Caco-2 (cell line): ENCODE data around the gene ATXN1. TPM values are rescaled to one million over a fixed set of nuclear protein-coding genes. Genes with fewer than 3 reads are reported as not detected.

Experiments
- BruUV-seq: library from RNA; stranded (reverse); fragments of 400-500 nt; replicated peaks from 2 replicates; lab custom pipeline; 2021; lab: Mats Ljungman, UMichigan
- CTCF ChIA-PET: fragments of 300-600 bp; sonication (Branson Sonifier 250); formaldehyde crosslinking; loops from one replicate; lab custom pipeline; 2022; ENCODE audit warnings: antibody characterized with exemption; lab: Charles Lee
- POLR2A ChIA-PET: fragments of 300-600 bp; sonication (Branson Sonifier 250); formaldehyde crosslinking; loops from one replicate; lab custom pipeline; 2022; ENCODE audit warnings: antibody characterized with exemption; lab: Charles Lee
- DNase-seq, 2 experiments: peaks; one replicate each; pipeline versions ENCODE4 v3.0.0 to v3.0.0-alpha.2; 2020 to 2022
- H3K27me3 ChIP-seq: replicated peaks from 2 replicates; pipeline ENCODE4 v1.6.0; 2011; ENCODE audit warnings: low read length; ENCODE audit not compliant: control insufficient read depth, insufficient read depth
- H3K36me3 ChIP-seq: 2 replicates; pipeline ENCODE4 v1.5.1; 2011; ENCODE audit warnings: low read length; ENCODE audit not compliant: control insufficient read depth, insufficient read depth
- H3K4me1 ChIP-seq: fragments of 250-450 bp; sonication (Bioruptor Pico); 2 replicates; pipeline ENCODE4 v1.5.1; 2020; ENCODE audit warnings: mild to moderate bottlenecking
- H3K4me3 ChIP-seq: 2 replicates; pipeline ENCODE4 v1.5.1; 2011; ENCODE audit warnings: low read depth, mild to moderate bottlenecking, control low read depth, low read length
- H3K9me3 ChIP-seq: fragments of 250-450 bp; sonication (Bioruptor Pico); 2 replicates; pipeline ENCODE4 v1.5.1; 2020; ENCODE audit warnings: mild to moderate bottlenecking, moderate library complexity
- H3K27ac Mint-ChIP-seq: one replicate; pipeline ENCODE4 v1.8.0; 2022; ENCODE audit warnings: mixed read lengths; ENCODE audit not compliant: unreplicated experiment
- H3K27me3 Mint-ChIP-seq: one replicate; pipeline ENCODE4 v1.8.0; 2022; ENCODE audit warnings: mixed read lengths; ENCODE audit not compliant: insufficient read depth, unreplicated experiment
- H3K36me3 Mint-ChIP-seq: one replicate; pipeline ENCODE4 v1.8.0; 2022; ENCODE audit warnings: mild to moderate bottlenecking, mixed read lengths; ENCODE audit not compliant: insufficient read depth, unreplicated experiment
- H3K4me1 Mint-ChIP-seq: one replicate; pipeline ENCODE4 v1.8.0; 2022; ENCODE audit warnings: low read depth, mixed read lengths; ENCODE audit not compliant: unreplicated experiment
- H3K4me3 Mint-ChIP-seq: one replicate; pipeline ENCODE4 v1.8.0; 2022; ENCODE audit warnings: mild to moderate bottlenecking, moderate library complexity, mixed read lengths; ENCODE audit not compliant: unreplicated experiment
- H3K9me3 Mint-ChIP-seq: one replicate; pipeline ENCODE4 v1.8.0; 2022; ENCODE audit warnings: mixed read lengths; ENCODE audit not compliant: unreplicated experiment
- CTCF ChIP-seq, 2 experiments: fragments of 200-600 bp in 1 of 2; IDR thresholded peaks; 1 replicate in 1 of 2; 2 replicates in 1 of 2; pipeline versions ENCODE4 v1.5.1 to v1.8.0; 2011 to 2022; ENCODE audit warnings: antibody characterized with exemption in 1 of 2, control low read depth in 1 of 2, inconsistent platforms in 1 of 2, low read depth in 1 of 2, low read length in 1 of 2, mild to moderate bottlenecking in 1 of 2, moderate library complexity in 1 of 2; ENCODE audit not compliant: insufficient read depth in 1 of 2, severe bottlenecking in 1 of 2, unreplicated experiment in 1 of 2
- intact Hi-C: fragments of 100-400 bp; cut with micrococcal nuclease; formaldehyde crosslinking; loops from one replicate; pipeline ENCODE4 v1.10.0; 2022; ENCODE audit not compliant: unreplicated experiment
- total RNA-seq: library from RNA; stranded (reverse); gene quantifications from 2 replicates; pipeline ENCODE4 v1.2.3, GENCODE V29; 2022

The ATXN1 gene
- total RNA-seq, 1 experiment from 2014 or later: 14.2 TPM

GRCh38 chr6:16755544-16755943 lies 5.7 kb downstream of the ATXN1 start:
- H3K27ac Mint-ChIP-seq: peak overlapping the region; percentile 83
- peaks cover 5% of the 10 kb centered on the region for H3K36me3 Mint-ChIP-seq
- ChIA-PET CTCF (interaction anchor here (1.2 kb wide), 1 partner anchor 424 kb away, joined by 3 read pairs; no protein-coding TSS in a partner anchor), POLR2A (no interaction called here)
- Histone ChIP-seq H3K9me3 (no peaks in the 10 kb centered on the region), H3K27me3 (no peaks in the 10 kb centered on the region), H3K4me3 (no peak overlapping the region), H3K36me3 (no peaks in the 10 kb centered on the region), H3K4me1 (peaks cover 55% of the 10 kb centered on the region)
- TF ChIP-seq CTCF (IDR thresholded peaks at IDR 0.05; ENCODE audit: insufficient read depth in 1 of 2, low read depth in 1 of 2, low read length in 1 of 2, severe bottlenecking in 1 of 2, unreplicated experiment in 1 of 2): no peak
- no TSS peak for BruUV-seq
- intact Hi-C loops: loop anchor here (1.0 to 2.0 kb wide), 2 partner anchors 25 to 65 kb away; no protein-coding TSS in a partner anchor
- H3K4me3 Mint-ChIP-seq: no peak overlapping the region
- H3K9me3 Mint-ChIP-seq: no peaks in the 10 kb centered on the region
- no peaks in the 10 kb centered on the region for H3K27me3 Mint-ChIP-seq
- no peak for DNase-seq
- H3K4me1 Mint-ChIP-seq: peaks cover 48% of the 10 kb centered on the region

- Mint-ChIP-seq H3K27me3 (no peaks in the 10 kb centered on the region), H3K9me3 (no peaks in the 10 kb centered on the region), H3K27ac (peak overlapping the region; percentile 83), H3K4me1 (peaks cover 55% of the 10 kb centered on the region), H3K36me3 (peaks cover 5% of the 10 kb centered on the region), H3K4me3 (peak overlapping the region; percentile 56)
- Histone ChIP-seq H3K9me3 (no peaks in the 10 kb centered on the region), H3K4me3 (no peak overlapping the region), H3K4me1 (peaks cover 62% of the 10 kb centered on the region), H3K36me3 (peaks cover under 1% of the 10 kb centered on the region; the same call in 1 of the 2 replicates), H3K27me3 (no peaks in the 10 kb centered on the region)
- ChIA-PET CTCF (interaction anchor here (0.8 to 1.3 kb wide), 5 partner anchors 8 to 423 kb away, joined by 3 to 8 read pairs (median 5); no protein-coding TSS in a partner anchor), POLR2A (interaction anchor here (1.0 kb wide), 1 partner anchor 32 kb away, joined by 4 read pairs; no protein-coding TSS in a partner anchor)
- peak; percentile 55 to 76 for DNase-seq
- TF ChIP-seq CTCF (IDR thresholded peaks at IDR 0.05; ENCODE audit: insufficient read depth in 1 of 2, low read depth in 1 of 2, low read length in 1 of 2, severe bottlenecking in 1 of 2, unreplicated experiment in 1 of 2): no peak
- intact Hi-C loops: loop anchor here (1.0 to 2.0 kb wide), 2 partner anchors 24 to 65 kb away; no protein-coding TSS in a partner anchor
- BruUV-seq: no TSS peak
Measured at GRCh38 chr6:16754876-16755275, 6.4 kb downstream of the ATXN1 start.

- BruUV-seq: no TSS peak
- no peak for DNase-seq
- Histone ChIP-seq H3K27me3 (no peaks in the 10 kb centered on the region), H3K4me1 (peaks cover 63% of the 10 kb centered on the region), H3K4me3 (no peak overlapping the region), H3K9me3 (no peaks in the 10 kb centered on the region), H3K36me3 (peaks cover 1% of the 10 kb centered on the region; the same call in 1 of the 2 replicates)
- peaks cover 55% of the 10 kb centered on the region for H3K4me1 Mint-ChIP-seq
- no peaks in the 10 kb centered on the region for H3K27me3 Mint-ChIP-seq
- no peaks in the 10 kb centered on the region for H3K9me3 Mint-ChIP-seq
- no peak for TF ChIP-seq CTCF (IDR thresholded peaks at IDR 0.05; ENCODE audit: insufficient read depth in 1 of 2, low read depth in 1 of 2, low read length in 1 of 2, severe bottlenecking in 1 of 2, unreplicated experiment in 1 of 2)
- H3K4me3 Mint-ChIP-seq: peak overlapping the region; percentile 7
- ChIA-PET CTCF (interaction anchor here (0.8 to 1.3 kb wide), 5 partner anchors 9 to 422 kb away, joined by 3 to 8 read pairs (median 5); no protein-coding TSS in a partner anchor), POLR2A (interaction anchor here (1.0 kb wide), 1 partner anchor 31 kb away, joined by 4 read pairs; no protein-coding TSS in a partner anchor)
- peak overlapping the region; percentile 83 for H3K27ac Mint-ChIP-seq
- intact Hi-C loops: loop anchor here (2.0 kb wide), 1 partner anchor 23 kb away; no protein-coding TSS in a partner anchor
- H3K36me3 Mint-ChIP-seq: peaks cover 9% of the 10 kb centered on the region
Measured at GRCh38 chr6:16754274-16754673, 7.0 kb downstream of the ATXN1 start.
